Smooth muscle cell of trachea (primary cell): ENCODE results near the gene CELA2B. TPM values are rescaled to one million over a fixed set of nuclear protein-coding genes. Genes with fewer than 3 reads are reported as not detected.

Source experiments
- total RNA-seq: library from RNA; depleted of rRNA; stranded (reverse); fragments of >200 nt; gene quantifications from 2 replicates; pipeline ENCODE4 v1.2.1, GENCODE V29; 2014

CELA2B gene
- not detected in 2 replicates for total RNA-seq

GRCh38 chr1:15475752-15476314 is at the start of gene CELA2B:
Gene CELA2B, plus strand, starts transcription at chr1:15476104. Its CDS starts 22 bp downstream, at chr1:15476126.

GRCh38 chr1:15456313-15456954 is 19.5 kb upstream of the CELA2B start, which contains the start of gene CELA2A:
Gene CELA2A, plus strand, starts transcription at chr1:15456732. Its CDS starts 22 bp downstream, at chr1:15456754.

GRCh38 chr1:15524021-15524282 is 48.0 kb downstream of the CELA2B start, which contains the start of gene CASP9:
Gene CASP9, minus strand, starts transcription at chr1:15524215. Its CDS starts 15 bp downstream, at chr1:15524200.

GRCh38 chr1:15526490-15527339 is 50.8 kb downstream of the CELA2B start, which contains the start of gene DNAJC16:
Gene DNAJC16, plus strand, starts transcription at chr1:15526848. Its CDS starts 2,258 bp downstream, at chr1:15529106.

Other genes with a start within 250 kb of the CELA2B start
- 0.33 and 0.44 TPM in 2 replicates for gene FHAD1, start 228.9 kb upstream of the CELA2B start, total RNA-seq
- gene EFHD2, start 66.2 kb upstream of the CELA2B start, total RNA-seq = 38.3 and 48.8 TPM in 2 replicates
- not detected in 2 replicates for gene CTRC, start 37.7 kb upstream of the CELA2B start, total RNA-seq
- not detected in 2 replicates for gene CELA2A, start 19.4 kb upstream of the CELA2B start, total RNA-seq
- gene CASP9, start 48.1 kb downstream of the CELA2B start, total RNA-seq = 6.5 and 7.4 TPM in 2 replicates
- gene DNAJC16, start 50.7 kb downstream of the CELA2B start, total RNA-seq = 12.9 and 19.7 TPM in 2 replicates
- gene AGMAT, start 108.9 kb downstream of the CELA2B start, total RNA-seq = 0.99 and 1.6 TPM in 2 replicates
- 14.5 and 19.0 TPM in 2 replicates for gene DDI2, start 141.4 kb downstream of the CELA2B start, total RNA-seq
- 76.4 and 158 TPM in 2 replicates for gene PLEKHM2, start 208.2 kb downstream of the CELA2B start, total RNA-seq